HepG2 (cell line): ENCODE results near the gene SMPD1. TPM values are rescaled to one million over a fixed set of nuclear protein-coding genes. Genes with fewer than 3 reads are reported as not detected.

Source experiments
- BORCS8-MEF2B ChIP-seq: sonication (generic); formaldehyde crosslinking; IDR thresholded peaks from 2 replicates; pipeline ENCODE4 v1.8.0; 2022; ENCODE audit warnings: mild to moderate bottlenecking, missing genetic modification reagents
- CBX1 ChIP-seq: IDR thresholded peaks from one replicate; pipeline ENCODE4 v1.6.1; 2016; ENCODE audit warnings: antibody characterized with exemption, low read depth
- GABPA ChIP-seq, 2 experiments: IDR thresholded peaks; 2 replicates each; pipeline ENCODE4 v1.6.1; 2011 to 2016; ENCODE audit warnings: low read depth in 2 of 2, low read length in 1 of 2, missing biosample characterization in 1 of 2, missing genetic modification characterization in 1 of 2
- HMGA1 ChIP-seq: sonication (generic); formaldehyde crosslinking; conservative IDR thresholded peaks from 2 replicates; pipeline ENCODE4 v1.4.0; 2020; ENCODE audit warnings: missing genetic modification reagents
- KDM3A ChIP-seq: IDR thresholded peaks from 2 replicates; pipeline ENCODE4 v1.6.1; 2018; ENCODE audit warnings: low read depth, missing compliant biosample characterization
- NFKB2 ChIP-seq: sonication (generic); formaldehyde crosslinking; IDR thresholded peaks from 2 replicates; pipeline ENCODE4 v1.4.0; 2020; ENCODE audit warnings: missing genetic modification reagents, borderline replicate concordance
- RAD21 ChIP-seq: fragments of 450-650 bp; formaldehyde crosslinking; IDR thresholded peaks from 2 replicates; pipeline ENCODE4 v1.5.0; 2020; ENCODE audit warnings: mild to moderate bottlenecking
- SOX13 ChIP-seq, 3 experiments: fragments of 450-650 bp in 1 of 3; sonication (generic) in 1 of 3; formaldehyde crosslinking in 1 of 3; IDR thresholded peaks in 2 of 3; conservative IDR thresholded peaks in 1 of 3; 2 replicates each; pipeline versions ENCODE4 v1.5.0 to v1.6.1; 2016 to 2020; ENCODE audit warnings: antibody characterized with exemption in 1 of 3, mild to moderate bottlenecking in 1 of 3, missing compliant biosample characterization in 1 of 3, missing genetic modification reagents in 1 of 3, moderate library complexity in 1 of 3
- ZMYM2 ChIP-seq: sonication (generic); formaldehyde crosslinking; IDR thresholded peaks from 2 replicates; pipeline ENCODE4 v1.8.0; 2022; ENCODE audit warnings: mild to moderate bottlenecking, missing genetic modification reagents
- ZNF12 ChIP-seq: sonication (generic); formaldehyde crosslinking; IDR thresholded peaks from 2 replicates; pipeline ENCODE4 v1.5.0; 2020; ENCODE audit warnings: missing genetic modification reagents
- ZNF121 ChIP-seq: sonication (generic); formaldehyde crosslinking; IDR thresholded peaks from 2 replicates; pipeline ENCODE4 v1.5.0; 2020; ENCODE audit warnings: mild to moderate bottlenecking, missing genetic modification reagents
- ZNF510 ChIP-seq: sonication (generic); formaldehyde crosslinking; IDR thresholded peaks from 2 replicates; pipeline ENCODE4 v1.4.0; 2020; ENCODE audit warnings: low read depth, mild to moderate bottlenecking, missing genetic modification reagents
- ZNF678 ChIP-seq: sonication (generic); formaldehyde crosslinking; IDR thresholded peaks from 2 replicates; pipeline ENCODE4 v1.4.0; 2020; ENCODE audit warnings: mild to moderate bottlenecking, missing genetic modification reagents
- polyA plus RNA-seq, 8 experiments: library from polyadenylated mRNA; depleted of rRNA in 3 of 8; stranded (reverse) in 7 of 8; unstranded in 1 of 8; fragments of >200 nt; fragmentation: Illumina TruSeq in 4 of 8; extraction: Trizol in 4 of 8; gene quantifications; 2 replicates each; pipeline versions ENCODE4 v1.2.1 to v1.2.3, GENCODE V29; 2011 to 2016; ENCODE audit warnings: low read depth in 4 of 8, missing spikeins in 1 of 8, mixed read lengths in 1 of 8; ENCODE audit not compliant: insufficient read depth in 1 of 8
- total RNA-seq, 5 experiments: library from RNA; depleted of rRNA; stranded (reverse); fragments of >200 nt; fragmentation: Illumina TruSeq; extraction: Trizol; gene quantifications; 2 replicates each; pipeline ENCODE4 v1.2.3, GENCODE V29; 2016; ENCODE audit warnings: low read depth in 1 of 5
- TF ChIP-seq, protein P1 (sequence below): sonication (generic); formaldehyde crosslinking; IDR thresholded peaks from 2 replicates; pipeline ENCODE4 v1.5.1; 2020; ENCODE audit warnings: mild to moderate bottlenecking, missing genetic modification reagents, borderline replicate concordance
- TF ChIP-seq, protein P2 (sequence below): sonication (generic); formaldehyde crosslinking; IDR thresholded peaks from 2 replicates; pipeline ENCODE4 v1.4.0; 2020; ENCODE audit warnings: missing genetic modification reagents
- TF ChIP-seq, protein P3 (sequence below): sonication (generic); formaldehyde crosslinking; IDR thresholded peaks from 2 replicates; pipeline ENCODE4 v1.4.0; 2020; ENCODE audit warnings: missing genetic modification reagents
- TF ChIP-seq, protein P4 (sequence below): sonication (generic); formaldehyde crosslinking; IDR thresholded peaks from 2 replicates; pipeline ENCODE4 v1.5.0; 2020; ENCODE audit warnings: missing genetic modification reagents
- TF ChIP-seq, protein P5 (sequence below): fragments of 450-650 bp; IDR thresholded peaks from 2 replicates; pipeline ENCODE4 v1.6.1; 2017; ENCODE audit warnings: mild to moderate bottlenecking

The SMPD1 gene
- total and polyA plus RNA-seq, 2 of the 13 experiments (the other 11 are each of a cell fraction or from before 2014, with no cell fraction given), result 6.3 to 8.4 TPM

DNA sequence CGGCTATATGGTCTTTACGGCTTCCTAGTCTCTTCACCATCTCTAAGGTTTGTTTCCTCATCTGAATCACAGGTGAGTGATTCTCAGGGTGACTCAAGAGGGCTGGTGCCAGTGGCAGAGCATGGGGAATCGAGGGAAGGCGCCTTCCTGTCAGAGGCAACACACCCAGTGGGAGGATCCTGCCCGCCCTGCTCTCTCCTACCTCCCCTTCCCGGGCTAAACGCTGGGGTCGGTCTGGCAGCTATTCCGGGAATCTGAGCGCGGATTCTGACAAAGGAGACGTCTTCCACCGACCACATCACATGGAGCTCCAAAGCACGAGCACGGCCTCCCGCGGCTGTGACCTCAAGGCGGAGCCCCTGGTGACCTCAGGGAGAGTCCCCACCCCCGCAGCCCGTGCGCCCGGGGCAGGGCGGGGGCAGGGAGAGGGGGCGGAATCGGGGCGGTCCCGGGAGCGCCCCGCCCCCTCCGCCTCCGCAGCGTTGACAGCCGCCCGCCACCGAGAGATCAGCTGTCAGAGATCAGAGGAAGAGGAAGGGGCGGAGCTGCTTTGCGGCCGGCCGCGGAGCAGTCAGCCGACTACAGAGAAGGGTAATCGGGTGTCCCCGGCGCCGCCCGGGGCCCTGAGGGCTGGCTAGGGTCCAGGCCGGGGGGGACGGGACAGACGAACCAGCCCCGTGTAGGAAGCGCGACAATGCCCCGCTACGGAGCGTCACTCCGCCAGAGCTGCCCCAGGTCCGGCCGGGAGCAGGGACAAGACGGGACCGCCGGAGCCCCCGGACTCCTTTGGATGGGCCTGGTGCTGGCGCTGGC, at the start of gene SMPD1 (continued):
- TF ChIP-seq BORCS8-MEF2B (0 out of 2 replicates have a peak, but pooled peaks have one; percentile 16), ZMYM2 (CRISPR knock-in tag) (no peak), KDM3A (CRISPR knock-in tag) (no peak), SOX13 (IDR thresholded peaks at IDR 0.05) (no peak), SOX13 (CRISPR knock-in tag; conservative IDR thresholded peaks at IDR 0.05 in 1 of 2, IDR thresholded peaks at IDR 0.05 in 1 of 2) (peak in 1 of 2 experiments; percentile 70; a peak in 2 of 4 replicates), NFKB2 (CRISPR knock-in tag) (peak; percentile 34; the same call in 1 of the 2 replicates), CBX1 (no peak), RAD21 (0 out of 2 replicates have a peak, but pooled peaks have one; percentile 20), ZNF678 (CRISPR knock-in tag) (no peak; the same call in 1 of the 2 replicates), GABPA (IDR thresholded peaks at IDR 0.05; ENCODE audit: low read depth, low read length) (peak; percentile 60), GABPA (CRISPR knock-in tag; IDR thresholded peaks at IDR 0.05; ENCODE audit: low read depth) (peak; percentile 81), ZNF12 (CRISPR knock-in tag) (no peak), ZNF510 (CRISPR knock-in tag) (0 out of 2 replicates have a peak, but pooled peaks have one; percentile 47), HMGA1 (CRISPR knock-in tag) (no peak), ZNF121 (CRISPR knock-in tag) (0 out of 2 replicates have a peak, but pooled peaks have one; percentile 29)
- TF ChIP-seq, protein P1, sequence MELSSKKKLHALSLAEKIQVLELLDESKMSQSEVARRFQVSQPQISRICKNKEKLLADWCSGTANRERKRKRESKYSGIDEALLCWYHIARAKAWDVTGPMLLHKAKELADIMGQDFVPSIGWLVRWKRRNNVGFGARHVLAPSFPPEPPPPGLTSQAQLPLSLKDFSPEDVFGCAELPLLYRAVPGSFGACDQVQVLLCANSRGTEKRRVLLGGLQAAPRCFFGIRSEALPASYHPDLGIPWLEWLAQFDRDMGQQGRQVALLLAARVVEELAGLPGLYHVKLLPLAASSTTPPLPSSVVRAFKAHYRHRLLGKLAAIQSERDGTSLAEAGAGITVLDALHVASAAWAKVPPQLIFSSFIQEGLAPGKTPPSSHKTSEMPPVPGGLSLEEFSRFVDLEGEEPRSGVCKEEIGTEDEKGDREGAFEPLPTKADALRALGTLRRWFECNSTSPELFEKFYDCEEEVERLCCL (CRISPR knock-in tag), result no peak
- TF ChIP-seq, protein P2, sequence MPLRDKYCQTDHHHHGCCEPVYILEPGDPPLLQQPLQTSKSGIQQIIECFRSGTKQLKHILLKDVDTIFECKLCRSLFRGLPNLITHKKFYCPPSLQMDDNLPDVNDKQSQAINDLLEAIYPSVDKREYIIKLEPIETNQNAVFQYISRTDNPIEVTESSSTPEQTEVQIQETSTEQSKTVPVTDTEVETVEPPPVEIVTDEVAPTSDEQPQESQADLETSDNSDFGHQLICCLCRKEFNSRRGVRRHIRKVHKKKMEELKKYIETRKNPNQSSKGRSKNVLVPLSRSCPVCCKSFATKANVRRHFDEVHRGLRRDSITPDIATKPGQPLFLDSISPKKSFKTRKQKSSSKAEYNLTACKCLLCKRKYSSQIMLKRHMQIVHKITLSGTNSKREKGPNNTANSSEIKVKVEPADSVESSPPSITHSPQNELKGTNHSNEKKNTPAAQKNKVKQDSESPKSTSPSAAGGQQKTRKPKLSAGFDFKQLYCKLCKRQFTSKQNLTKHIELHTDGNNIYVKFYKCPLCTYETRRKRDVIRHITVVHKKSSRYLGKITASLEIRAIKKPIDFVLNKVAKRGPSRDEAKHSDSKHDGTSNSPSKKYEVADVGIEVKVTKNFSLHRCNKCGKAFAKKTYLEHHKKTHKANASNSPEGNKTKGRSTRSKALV (CRISPR knock-in tag), result no peak
- TF ChIP-seq, protein P3, sequence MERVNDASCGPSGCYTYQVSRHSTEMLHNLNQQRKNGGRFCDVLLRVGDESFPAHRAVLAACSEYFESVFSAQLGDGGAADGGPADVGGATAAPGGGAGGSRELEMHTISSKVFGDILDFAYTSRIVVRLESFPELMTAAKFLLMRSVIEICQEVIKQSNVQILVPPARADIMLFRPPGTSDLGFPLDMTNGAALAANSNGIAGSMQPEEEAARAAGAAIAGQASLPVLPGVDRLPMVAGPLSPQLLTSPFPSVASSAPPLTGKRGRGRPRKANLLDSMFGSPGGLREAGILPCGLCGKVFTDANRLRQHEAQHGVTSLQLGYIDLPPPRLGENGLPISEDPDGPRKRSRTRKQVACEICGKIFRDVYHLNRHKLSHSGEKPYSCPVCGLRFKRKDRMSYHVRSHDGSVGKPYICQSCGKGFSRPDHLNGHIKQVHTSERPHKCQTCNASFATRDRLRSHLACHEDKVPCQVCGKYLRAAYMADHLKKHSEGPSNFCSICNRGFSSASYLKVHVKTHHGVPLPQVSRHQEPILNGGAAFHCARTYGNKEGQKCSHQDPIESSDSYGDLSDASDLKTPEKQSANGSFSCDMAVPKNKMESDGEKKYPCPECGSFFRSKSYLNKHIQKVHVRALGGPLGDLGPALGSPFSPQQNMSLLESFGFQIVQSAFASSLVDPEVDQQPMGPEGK (CRISPR knock-in tag), result peak; percentile 87
- TF ChIP-seq, protein P4, sequence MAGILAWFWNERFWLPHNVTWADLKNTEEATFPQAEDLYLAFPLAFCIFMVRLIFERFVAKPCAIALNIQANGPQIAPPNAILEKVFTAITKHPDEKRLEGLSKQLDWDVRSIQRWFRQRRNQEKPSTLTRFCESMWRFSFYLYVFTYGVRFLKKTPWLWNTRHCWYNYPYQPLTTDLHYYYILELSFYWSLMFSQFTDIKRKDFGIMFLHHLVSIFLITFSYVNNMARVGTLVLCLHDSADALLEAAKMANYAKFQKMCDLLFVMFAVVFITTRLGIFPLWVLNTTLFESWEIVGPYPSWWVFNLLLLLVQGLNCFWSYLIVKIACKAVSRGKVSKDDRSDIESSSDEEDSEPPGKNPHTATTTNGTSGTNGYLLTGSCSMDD (CRISPR knock-in tag), result no peak
- TF ChIP-seq, protein P5, sequence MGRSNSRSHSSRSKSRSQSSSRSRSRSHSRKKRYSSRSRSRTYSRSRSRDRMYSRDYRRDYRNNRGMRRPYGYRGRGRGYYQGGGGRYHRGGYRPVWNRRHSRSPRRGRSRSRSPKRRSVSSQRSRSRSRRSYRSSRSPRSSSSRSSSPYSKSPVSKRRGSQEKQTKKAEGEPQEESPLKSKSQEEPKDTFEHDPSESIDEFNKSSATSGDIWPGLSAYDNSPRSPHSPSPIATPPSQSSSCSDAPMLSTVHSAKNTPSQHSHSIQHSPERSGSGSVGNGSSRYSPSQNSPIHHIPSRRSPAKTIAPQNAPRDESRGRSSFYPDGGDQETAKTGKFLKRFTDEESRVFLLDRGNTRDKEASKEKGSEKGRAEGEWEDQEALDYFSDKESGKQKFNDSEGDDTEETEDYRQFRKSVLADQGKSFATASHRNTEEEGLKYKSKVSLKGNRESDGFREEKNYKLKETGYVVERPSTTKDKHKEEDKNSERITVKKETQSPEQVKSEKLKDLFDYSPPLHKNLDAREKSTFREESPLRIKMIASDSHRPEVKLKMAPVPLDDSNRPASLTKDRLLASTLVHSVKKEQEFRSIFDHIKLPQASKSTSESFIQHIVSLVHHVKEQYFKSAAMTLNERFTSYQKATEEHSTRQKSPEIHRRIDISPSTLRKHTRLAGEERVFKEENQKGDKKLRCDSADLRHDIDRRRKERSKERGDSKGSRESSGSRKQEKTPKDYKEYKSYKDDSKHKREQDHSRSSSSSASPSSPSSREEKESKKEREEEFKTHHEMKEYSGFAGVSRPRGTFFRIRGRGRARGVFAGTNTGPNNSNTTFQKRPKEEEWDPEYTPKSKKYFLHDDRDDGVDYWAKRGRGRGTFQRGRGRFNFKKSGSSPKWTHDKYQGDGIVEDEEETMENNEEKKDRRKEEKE, result no peak
